ENCODE results near the gene CPED1.
"Not testable (repeated sequence)": the region's sequence is repeated elsewhere in the genome, so short reads cannot be mapped to it uniquely, and the experiment has no call there.

Gene CPED1

DNA sequence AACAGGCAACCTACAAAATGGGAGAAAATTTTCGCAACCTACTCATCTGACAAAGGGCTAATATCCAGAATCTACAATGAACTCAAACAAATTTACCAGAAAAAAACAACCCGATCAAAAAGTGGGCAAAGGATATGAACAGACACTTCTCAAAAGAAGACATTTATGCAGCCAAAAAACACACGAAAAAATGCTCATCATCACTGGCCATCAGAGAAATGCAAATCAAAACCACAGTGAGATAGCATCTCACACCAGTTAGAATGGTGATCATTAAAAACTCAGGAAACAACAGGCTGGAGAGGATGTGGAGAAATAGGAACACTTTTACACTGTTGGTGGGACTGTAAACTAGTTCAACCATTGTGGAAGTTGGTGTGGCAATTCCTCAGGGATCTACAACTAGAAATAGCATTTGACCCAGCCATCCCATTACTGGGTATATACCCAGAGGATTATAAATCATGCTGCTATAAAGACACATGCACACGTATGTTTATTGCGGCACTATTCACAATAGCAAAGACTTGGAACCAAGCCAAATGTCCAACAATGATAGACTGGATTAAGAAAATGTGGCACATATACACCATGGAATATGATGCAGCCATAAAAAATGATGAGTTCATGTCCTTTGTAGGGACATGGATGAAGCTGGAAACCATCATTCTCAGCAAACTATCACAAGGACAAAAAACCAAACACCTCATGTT is 264.2 kb downstream of the CPED1 start:
- not testable (repeated sequence) for H3K18ac ChIP-seq (ENCODE audit: low read length); H3K14ac ChIP-seq (ENCODE audit: low read length); H3K27me3 ChIP-seq (ENCODE audit: control insufficient read depth in 3 of 3, insufficient read depth in 3 of 3, low read depth in 1 of 3, low read length in 3 of 3); H2AK5ac ChIP-seq (ENCODE audit: low read depth, low read length); H3K9ac ChIP-seq (ENCODE audit: low read depth, low read length, poor library complexity); H2BK12ac ChIP-seq (ENCODE audit: low read length); H2BK15ac ChIP-seq (ENCODE audit: low read length); H3K4me1 ChIP-seq (ENCODE audit: control insufficient read depth in 2 of 2, insufficient read depth in 1 of 2, low read depth in 1 of 2, low read length in 2 of 2); H3K9me3 ChIP-seq (replicated peaks in 1 of 2; ENCODE audit: control insufficient read depth in 2 of 2, insufficient read depth in 1 of 2, low read depth in 1 of 2, low read length in 2 of 2); H3K27ac ChIP-seq (replicated peaks; ENCODE audit: low read length); H3K4me3 ChIP-seq (ENCODE audit: low read length in 2 of 2); H2AFZ ChIP-seq (ENCODE audit: low read length); H3K4me2 ChIP-seq (ENCODE audit: insufficient read depth, low read length, poor library complexity, severe bottlenecking); H3K4ac ChIP-seq (ENCODE audit: low read length); H2BK120ac ChIP-seq (ENCODE audit: low read depth, low read length); DNase-seq (ENCODE audit: low spot score); H3K36me3 ChIP-seq (replicated peaks in 1 of 2; ENCODE audit: control insufficient read depth in 2 of 2, insufficient read depth in 2 of 2, low read length in 2 of 2); H4K91ac ChIP-seq (ENCODE audit: low read depth, low read length, poor library complexity); H3K23ac ChIP-seq (ENCODE audit: low read depth, low read length, poor library complexity); H3K79me1 ChIP-seq (ENCODE audit: low read depth, low read length); H4K8ac ChIP-seq (ENCODE audit: low read depth, low read length); H2BK5ac ChIP-seq (ENCODE audit: low read length)
- WGBS, 2 donors (ENCODE audit: extremely low coverage in 2 of 2, insufficient read length in 2 of 2, insufficient replicate concordance in 1 of 2): no CpG with 5 or more reads among the region's 5 CpGs

DNA sequence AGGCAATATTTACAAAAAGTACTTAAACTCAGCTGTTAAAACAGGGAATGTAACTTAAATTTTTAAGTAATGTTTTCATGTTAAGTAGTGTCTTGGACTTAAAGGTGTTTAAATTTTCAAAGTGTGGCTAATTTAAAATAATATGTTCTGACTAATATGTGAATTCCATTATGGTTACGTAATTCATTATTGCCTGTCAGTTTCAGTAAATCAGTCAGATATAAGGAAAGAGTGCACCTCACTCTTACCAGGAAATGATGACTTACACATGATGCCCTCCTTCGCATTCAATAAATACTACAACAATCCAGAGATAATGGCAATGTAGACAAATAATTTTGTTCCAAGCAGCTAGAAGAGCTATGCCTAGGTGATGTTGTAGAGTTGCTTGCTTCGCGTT is 271.3 kb downstream of the CPED1 start:
- H3K14ac ChIP-seq (ENCODE audit: low read length): no peak overlapping the region
- H3K9ac ChIP-seq (ENCODE audit: low read depth, low read length, poor library complexity): no peak overlapping the region
- no peak overlapping the region for H2AFZ ChIP-seq (ENCODE audit: low read length)
- no peaks in the 10 kb centered on the region for H3K4me1 ChIP-seq (ENCODE audit: control insufficient read depth in 2 of 2, insufficient read depth in 1 of 2, low read depth in 1 of 2, low read length in 2 of 2)
- no peak overlapping the region for H2BK120ac ChIP-seq (ENCODE audit: low read depth, low read length)
- no peaks in the 10 kb centered on the region for H3K79me1 ChIP-seq (ENCODE audit: low read depth, low read length)
- DNase-seq (ENCODE audit: low spot score): no peak
- H2BK12ac ChIP-seq (ENCODE audit: low read length): no peak overlapping the region
- H4K91ac ChIP-seq (ENCODE audit: low read depth, low read length, poor library complexity): no peak overlapping the region
- H2BK5ac ChIP-seq (ENCODE audit: low read length): no peak overlapping the region
- no peak overlapping the region for H3K23ac ChIP-seq (ENCODE audit: low read depth, low read length, poor library complexity)
- H2AK5ac ChIP-seq (ENCODE audit: low read depth, low read length): no peak overlapping the region
- no peak overlapping the region for H3K4me2 ChIP-seq (ENCODE audit: insufficient read depth, low read length, poor library complexity, severe bottlenecking)
- H2BK15ac ChIP-seq (ENCODE audit: low read length): no peak overlapping the region
- H4K8ac ChIP-seq (ENCODE audit: low read depth, low read length): no peak overlapping the region
- no peak overlapping the region for H3K4me3 ChIP-seq (ENCODE audit: low read length in 2 of 2)
- no peak overlapping the region for H3K4ac ChIP-seq (ENCODE audit: low read length)
- H3K9me3 ChIP-seq (replicated peaks in 1 of 2; ENCODE audit: control insufficient read depth in 2 of 2, insufficient read depth in 1 of 2, low read depth in 1 of 2, low read length in 2 of 2): no peaks in the 10 kb centered on the region
- no peak overlapping the region for H3K27ac ChIP-seq (replicated peaks; ENCODE audit: low read length)
- no peaks in the 10 kb centered on the region for H3K36me3 ChIP-seq (replicated peaks in 1 of 2; ENCODE audit: control insufficient read depth in 2 of 2, insufficient read depth in 2 of 2, low read length in 2 of 2)
- no CpG with 5 or more reads among the region's 4 CpGs for WGBS, 2 donors (ENCODE audit: extremely low coverage in 2 of 2, insufficient read length in 2 of 2, insufficient replicate concordance in 1 of 2)
- no peak overlapping the region for H3K18ac ChIP-seq (ENCODE audit: low read length)
- peaks cover 0 to 3% (median 0%) of the 10 kb centered on the region in 3 experiments for H3K27me3 ChIP-seq (ENCODE audit: control insufficient read depth in 3 of 3, insufficient read depth in 3 of 3, low read depth in 1 of 3, low read length in 3 of 3)

DNA sequence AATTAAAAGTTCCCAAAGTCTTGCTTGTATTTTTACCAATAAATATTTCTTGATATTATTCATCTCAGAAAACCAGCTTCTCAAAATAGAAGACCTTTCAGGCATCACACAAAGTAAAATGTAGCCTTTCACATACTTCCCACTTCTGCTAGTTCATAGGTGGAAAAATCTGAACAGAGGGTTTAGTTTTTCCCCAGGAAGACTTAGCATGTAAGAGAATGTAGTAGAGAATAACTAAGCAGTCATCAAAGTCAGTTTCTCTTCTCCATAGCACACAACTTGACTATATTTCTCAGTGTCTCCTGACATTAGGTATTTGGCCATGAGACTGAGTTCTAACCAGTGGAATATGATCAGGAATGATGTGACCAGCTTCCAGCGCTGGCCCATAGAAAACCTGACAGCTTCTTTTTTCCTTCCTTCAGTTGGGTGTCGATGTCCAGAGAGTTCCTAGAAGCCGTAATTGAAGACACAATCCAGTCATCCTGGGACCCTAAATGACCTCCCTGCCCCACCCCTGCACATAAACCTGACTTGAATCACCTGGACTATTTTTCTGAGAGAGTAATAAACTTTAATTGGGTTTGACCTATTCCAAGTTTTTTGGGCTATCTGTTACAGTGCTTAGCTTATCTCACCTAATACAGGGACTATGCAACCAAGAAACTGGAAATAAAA is 272.8 kb downstream of the CPED1 start:
- WGBS, 2 donors (ENCODE audit: extremely low coverage in 2 of 2, insufficient read length in 2 of 2, insufficient replicate concordance in 1 of 2): no CpG with 5 or more reads among the region's 3 CpGs
- no peaks in the 10 kb centered on the region for H3K79me1 ChIP-seq (ENCODE audit: low read depth, low read length)
- no peak overlapping the region for H2BK12ac ChIP-seq (ENCODE audit: low read length)
- H3K14ac ChIP-seq (ENCODE audit: low read length): no peak overlapping the region
- no peak overlapping the region for H2BK15ac ChIP-seq (ENCODE audit: low read length)
- no peak overlapping the region for H2AFZ ChIP-seq (ENCODE audit: low read length)
- no peak overlapping the region for H3K4ac ChIP-seq (ENCODE audit: low read length)
- no peak overlapping the region for H2AK5ac ChIP-seq (ENCODE audit: low read depth, low read length)
- H2BK5ac ChIP-seq (ENCODE audit: low read length): no peak overlapping the region
- no peak overlapping the region for H3K27ac ChIP-seq (replicated peaks; ENCODE audit: low read length)
- DNase-seq (ENCODE audit: low spot score): no peak
- H3K9ac ChIP-seq (ENCODE audit: low read depth, low read length, poor library complexity): no peak overlapping the region
- no peak overlapping the region for H3K18ac ChIP-seq (ENCODE audit: low read length)
- no peak overlapping the region for H3K4me2 ChIP-seq (ENCODE audit: insufficient read depth, low read length, poor library complexity, severe bottlenecking)
- H4K91ac ChIP-seq (ENCODE audit: low read depth, low read length, poor library complexity): no peak overlapping the region
- H3K36me3 ChIP-seq (replicated peaks in 1 of 2; ENCODE audit: control insufficient read depth in 2 of 2, insufficient read depth in 2 of 2, low read length in 2 of 2): no peaks in the 10 kb centered on the region
- H2BK120ac ChIP-seq (ENCODE audit: low read depth, low read length): no peak overlapping the region
- no peaks in the 10 kb centered on the region for H3K9me3 ChIP-seq (replicated peaks in 1 of 2; ENCODE audit: control insufficient read depth in 2 of 2, insufficient read depth in 1 of 2, low read depth in 1 of 2, low read length in 2 of 2)
- no peak overlapping the region for H3K23ac ChIP-seq (ENCODE audit: low read depth, low read length, poor library complexity)
- H4K8ac ChIP-seq (ENCODE audit: low read depth, low read length): no peak overlapping the region
- no peak overlapping the region for H3K4me3 ChIP-seq (ENCODE audit: low read length in 2 of 2)
- no peaks in the 10 kb centered on the region for H3K4me1 ChIP-seq (ENCODE audit: control insufficient read depth in 2 of 2, insufficient read depth in 1 of 2, low read depth in 1 of 2, low read length in 2 of 2)
- peaks cover 0 to 3% (median 0%) of the 10 kb centered on the region in 3 experiments for H3K27me3 ChIP-seq (ENCODE audit: control insufficient read depth in 3 of 3, insufficient read depth in 3 of 3, low read depth in 1 of 3, low read length in 3 of 3)

DNA sequence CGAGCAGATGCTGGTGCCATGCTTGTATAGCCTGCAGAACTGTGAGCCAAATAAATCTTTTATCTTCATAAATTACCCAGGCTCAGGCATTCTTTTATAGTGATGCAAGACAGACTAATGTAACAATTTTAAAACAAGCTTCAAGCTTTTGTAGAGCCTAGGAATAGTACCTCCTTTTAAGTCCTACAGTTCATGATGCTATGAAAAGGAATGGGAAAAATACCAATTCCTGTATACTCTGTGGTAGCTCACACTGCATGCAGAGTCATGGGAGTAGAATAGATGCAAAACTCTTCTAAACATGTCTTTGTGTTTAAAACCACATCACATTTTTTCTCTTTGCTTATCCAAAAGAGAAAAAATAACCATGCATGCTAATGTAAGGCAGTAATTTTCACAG is 273.7 kb downstream of the CPED1 start:
- WGBS, 2 donors (ENCODE audit: extremely low coverage in 2 of 2, insufficient read length in 2 of 2, insufficient replicate concordance in 1 of 2): no CpG with 5 or more reads among the region's 1 CpG
- Histone ChIP-seq H2AFZ (ENCODE audit: low read length) (no peak overlapping the region), H3K23ac (ENCODE audit: low read depth, low read length, poor library complexity) (no peak overlapping the region), H3K36me3 (replicated peaks in 1 of 2; ENCODE audit: control insufficient read depth in 2 of 2, insufficient read depth in 2 of 2, low read length in 2 of 2) (no peaks in the 10 kb centered on the region), H3K18ac (ENCODE audit: low read length) (no peak overlapping the region), H2BK5ac (ENCODE audit: low read length) (no peak overlapping the region), H4K91ac (ENCODE audit: low read depth, low read length, poor library complexity) (no peak overlapping the region), H3K4me2 (ENCODE audit: insufficient read depth, low read length, poor library complexity, severe bottlenecking) (no peak overlapping the region), H4K8ac (ENCODE audit: low read depth, low read length) (no peak overlapping the region), H3K79me1 (ENCODE audit: low read depth, low read length) (no peaks in the 10 kb centered on the region), H3K4me3 (ENCODE audit: low read length in 2 of 2) (no peak overlapping the region), H2BK120ac (ENCODE audit: low read depth, low read length) (no peak overlapping the region), H2BK12ac (ENCODE audit: low read length) (no peak overlapping the region), H3K27ac (replicated peaks; ENCODE audit: low read length) (no peak overlapping the region), H3K9ac (ENCODE audit: low read depth, low read length, poor library complexity) (no peak overlapping the region), H3K27me3 (ENCODE audit: control insufficient read depth in 3 of 3, insufficient read depth in 3 of 3, low read depth in 1 of 3, low read length in 3 of 3) (peaks cover 0 to 3% (median 0%) of the 10 kb centered on the region in 3 experiments), H3K4me1 (ENCODE audit: control insufficient read depth in 2 of 2, insufficient read depth in 1 of 2, low read depth in 1 of 2, low read length in 2 of 2) (no peaks in the 10 kb centered on the region), H2BK15ac (ENCODE audit: low read length) (no peak overlapping the region), H3K9me3 (replicated peaks in 1 of 2; ENCODE audit: control insufficient read depth in 2 of 2, insufficient read depth in 1 of 2, low read depth in 1 of 2, low read length in 2 of 2) (no peaks in the 10 kb centered on the region), H3K14ac (ENCODE audit: low read length) (no peak overlapping the region), H3K4ac (ENCODE audit: low read length) (no peak overlapping the region), H2AK5ac (ENCODE audit: low read depth, low read length) (no peak overlapping the region)
- no peak for DNase-seq (ENCODE audit: low spot score)
